HCT116 (cell line): Measurements from ENCODE around the gene SPON2. TPM values are rescaled to one million over a fixed set of nuclear protein-coding genes. Genes with fewer than 3 reads are reported as not detected.

Experiments
- ATAC-seq: fragments of 200-7000 bp; cut with Tn5 transposase; 2 replicates; pipeline ENCODE4 v1.9.1; 2020; ENCODE audit warnings: mild to moderate bottlenecking, moderate library complexity
- BruUV-seq: library from RNA; stranded (reverse); fragments of 400-500 nt; replicated peaks from 2 replicates; lab custom pipeline; 2021; lab: Mats Ljungman, UMichigan
- CTCF ChIA-PET: fragments of 300-600 bp; sonication (Branson Sonifier 250); formaldehyde crosslinking; loops from one replicate; lab custom pipeline; 2021; ENCODE audit warnings: antibody characterized with exemption; lab: Charles Lee
- POLR2A ChIA-PET: fragments of 300-600, 350-600 bp; sonication (Branson Sonifier 250); formaldehyde crosslinking; loops from one replicate; lab custom pipeline; 2021; ENCODE audit warnings: antibody characterized with exemption; lab: Charles Lee
- RAD21 ChIA-PET, 2 experiments: fragments of 300-600 bp; sonication (Branson Sonifier 250); formaldehyde crosslinking; loops; one replicate each; lab custom pipeline; 2023; ENCODE audit warnings: low total read pairs in 2 of 2; ENCODE audit not compliant: uncharacterized antibody in 2 of 2, unreplicated experiment in 2 of 2, low non-redundant PET in 1 of 2; lab: Charles Lee
- DNase-seq: peaks from one replicate; pipeline ENCODE4 v3.0.0-alpha.2; 2010; ENCODE audit warnings: low read depth, low spot score
- H2AFZ ChIP-seq: fragments of 200-600 bp; shearing (Covaris generic), sonication (generic); 2 replicates; pipeline ENCODE4 v1.6.1; 2017; ENCODE audit warnings: low read depth, mixed run types, mixed read lengths, antibody characterized with exemption, low read length; ENCODE audit not compliant: poor library complexity, severe bottlenecking
- H3K27ac ChIP-seq: 2 replicates; pipeline ENCODE4 v1.5.1; 2012; ENCODE audit warnings: low read depth, low read length
- H3K27me3 ChIP-seq: fragments of 200-600 bp; sonication (generic); 2 replicates; pipeline ENCODE4 v1.6.1; 2016; ENCODE audit warnings: mixed run types, low read length, mixed read lengths; ENCODE audit not compliant: insufficient read depth
- H3K36me3 ChIP-seq, 2 experiments: fragments of 200-500 bp in 1 of 2; fragments of 200-600 bp in 1 of 2; sonication (Bioruptor generic) in 1 of 2; sonication (generic) in 1 of 2; 2 replicates each; pipeline versions ENCODE4 v1.5.1 to v1.6.1; 2014 to 2016; ENCODE audit warnings: low read length in 2 of 2, inconsistent platforms in 1 of 2, mixed read lengths in 1 of 2, mixed run types in 1 of 2; ENCODE audit not compliant: insufficient read depth in 2 of 2, control insufficient read depth in 1 of 2
- H3K4me1 ChIP-seq, 2 experiments: fragments of 200-600 bp in 1 of 2; sonication (generic) in 1 of 2; 2 replicates each; pipeline versions ENCODE4 v1.5.1 to v1.6.1; 2012 to 2017; ENCODE audit warnings: low read length in 2 of 2, inconsistent platforms in 1 of 2, mild to moderate bottlenecking in 1 of 2, mixed read lengths in 1 of 2, mixed run types in 1 of 2, moderate library complexity in 1 of 2; ENCODE audit not compliant: insufficient read depth in 2 of 2, control insufficient read depth in 1 of 2
- H3K4me2 ChIP-seq: fragments of 200-600 bp; sonication (generic); 2 replicates; pipeline ENCODE4 v1.6.1; 2017; ENCODE audit warnings: mixed run types, low read length, mixed read lengths
- H3K4me3 ChIP-seq, 2 experiments: fragments of 200-600 bp in 1 of 2; sonication (generic) in 1 of 2; replicated peaks in 1 of 2; 2 replicates each; pipeline ENCODE4 v1.5.1; 2011 to 2016; ENCODE audit warnings: low read length in 2 of 2, control low read depth in 1 of 2, low read depth in 1 of 2, mild to moderate bottlenecking in 1 of 2, mixed read lengths in 1 of 2, mixed run types in 1 of 2
- H3K79me2 ChIP-seq: fragments of 200-600 bp; sonication (generic); 2 replicates; pipeline ENCODE4 v1.6.1; 2017; ENCODE audit warnings: mild to moderate bottlenecking, mixed run types, low read length, moderate library complexity, mixed read lengths; ENCODE audit not compliant: insufficient read depth
- H3K9ac ChIP-seq: fragments of 200-600 bp; sonication (generic); 2 replicates; pipeline ENCODE4 v1.6.1; 2016; ENCODE audit warnings: low read length, mixed read lengths
- H3K9me2 ChIP-seq: fragments of 200-600 bp; sonication (generic), shearing (Covaris generic); 2 replicates; pipeline ENCODE4 v1.6.1; 2017; ENCODE audit warnings: mixed run types, mild to moderate bottlenecking, moderate library complexity; ENCODE audit not compliant: insufficient read depth
- H3K9me3 ChIP-seq, 2 experiments: fragments of 200-500 bp in 1 of 2; fragments of 200-600 bp in 1 of 2; sonication (Bioruptor generic) in 1 of 2; sonication (generic) in 1 of 2; 2 replicates each; pipeline ENCODE4 v1.6.1; 2014 to 2017; ENCODE audit warnings: low read length in 2 of 2, mixed read lengths in 2 of 2, inconsistent platforms in 1 of 2, low read depth in 1 of 2, mild to moderate bottlenecking in 1 of 2, mixed run types in 1 of 2, moderate library complexity in 1 of 2; ENCODE audit not compliant: control insufficient read depth in 1 of 2, insufficient read depth in 1 of 2
- H4K20me1 ChIP-seq: fragments of 200-600 bp; sonication (generic), shearing (Covaris generic); 2 replicates; pipeline ENCODE4 v1.6.1; 2017; ENCODE audit warnings: mixed run types, mild to moderate bottlenecking, moderate library complexity; ENCODE audit not compliant: insufficient read depth
- ATF3 ChIP-seq: IDR thresholded peaks from 2 replicates; pipeline ENCODE4 v1.6.1; 2012
- CBX3 ChIP-seq: IDR thresholded peaks from 2 replicates; pipeline ENCODE4 v1.6.1; 2012; ENCODE audit warnings: low read depth
- CEBPB ChIP-seq: IDR thresholded peaks from 2 replicates; pipeline ENCODE4 v1.6.1; 2012; ENCODE audit warnings: low read depth
- CTCF ChIP-seq, 3 experiments: fragments of 200-600 bp in 1 of 3; sonication (generic) in 1 of 3; IDR thresholded peaks in 2 of 3; conservative IDR thresholded peaks in 1 of 3; 2 replicates each; pipeline ENCODE4 v1.5.1; 2012 to 2017; ENCODE audit warnings: low read depth in 2 of 3, low read length in 2 of 3, antibody characterized with exemption in 1 of 3, borderline replicate concordance in 1 of 3, control low read depth in 1 of 3, mild to moderate bottlenecking in 1 of 3, mixed read lengths in 1 of 3, mixed run types in 1 of 3, moderate library complexity in 1 of 3; ENCODE audit not compliant: insufficient read depth in 1 of 3
- EGR1 ChIP-seq: IDR thresholded peaks from 2 replicates; pipeline ENCODE4 v1.6.1; 2012; ENCODE audit warnings: low read depth
- EZH2 ChIP-seq: fragments of 200-600 bp; sonication (generic); IDR thresholded peaks from 2 replicates; pipeline ENCODE4 v1.6.1; 2017; ENCODE audit warnings: antibody characterized with exemption, mixed run types
- EZH2phosphoT487 ChIP-seq: fragments of 200-600 bp; IDR thresholded peaks from 2 replicates; pipeline ENCODE4 v1.6.1; 2018; ENCODE audit warnings: antibody characterized with exemption, borderline replicate concordance
- FOSL1 ChIP-seq: IDR thresholded peaks from 2 replicates; pipeline ENCODE4 v1.6.1; 2012; ENCODE audit warnings: low read depth
- JUND ChIP-seq: IDR thresholded peaks from 2 replicates; pipeline ENCODE4 v1.6.1; 2012
- MAX ChIP-seq: IDR thresholded peaks from 2 replicates; pipeline ENCODE4 v1.6.1; 2012
- POLR2A ChIP-seq: IDR thresholded peaks from 2 replicates; pipeline ENCODE4 v1.7.0; 2011; ENCODE audit warnings: borderline replicate concordance; ENCODE audit not compliant: insufficient read depth, insufficient read length; ENCODE audit errors: extremely low read depth
- POLR2AphosphoS5 ChIP-seq: IDR thresholded peaks from 2 replicates; pipeline ENCODE4 v1.6.1; 2011; ENCODE audit warnings: mild to moderate bottlenecking, low read depth, low read length, moderate library complexity
- REST ChIP-seq: IDR thresholded peaks from 2 replicates; pipeline ENCODE4 v1.6.1; 2012; ENCODE audit warnings: low read depth
- SIN3A ChIP-seq: IDR thresholded peaks from 2 replicates; pipeline ENCODE4 v1.6.1; 2012; ENCODE audit warnings: low read depth
- SP1 ChIP-seq: IDR thresholded peaks from 2 replicates; pipeline ENCODE4 v1.6.1; 2012; ENCODE audit warnings: low read depth
- TCF7L2 ChIP-seq: IDR thresholded peaks from 2 replicates; pipeline ENCODE4 v1.7.0; 2011; ENCODE audit warnings: borderline replicate concordance, inconsistent platforms; ENCODE audit not compliant: insufficient read depth, insufficient read length; ENCODE audit errors: extremely low read depth
- YY1 ChIP-seq: IDR thresholded peaks from 2 replicates; pipeline ENCODE4 v1.6.1; 2011; ENCODE audit warnings: low read length, low read depth, moderate library complexity, mild to moderate bottlenecking; ENCODE audit not compliant: insufficient replicate concordance; ENCODE audit errors: extremely low read depth
- ZFX ChIP-seq: fragments of 450-650 bp; IDR thresholded peaks from 2 replicates; pipeline ENCODE4 v1.6.1; 2017
- ZNF274 ChIP-seq: fragments of 200-500 bp; sonication (Bioruptor generic); IDR thresholded peaks from 2 replicates; pipeline ENCODE4 v1.6.1; 2014; ENCODE audit warnings: mild to moderate bottlenecking, low read depth, low read length, inconsistent platforms
- intact Hi-C: fragments of 100-400 bp; cut with micrococcal nuclease; formaldehyde crosslinking; loops from 2 replicates; pipeline ENCODE4 v1.10.0; 2022
- total RNA-seq: library from RNA; stranded (reverse); gene quantifications from one replicate; pipeline ENCODE4 v1.2.1, GENCODE V29; 2021; ENCODE audit not compliant: unreplicated experiment

Gene SPON2
- total RNA-seq, 1 experiment from 2014 or later: 1.5 TPM

- no peak for ATAC-seq
- ChIA-PET RAD21 (no interaction called here), CTCF (no interaction called here)
- Histone ChIP-seq H3K36me3 (no peaks in the 10 kb centered on the region), H3K9me3 (no peaks in the 10 kb centered on the region)
- TF ChIP-seq POLR2A (no peak), CBX3 (no peak), JUND (no peak), REST (no peak), EZH2 (no peak), SIN3A (no peak), SP1 (no peak), ATF3 (no peak), TCF7L2 (no peak), MAX (no peak), ZFX (no peak), CEBPB (no peak), ZNF274 (no peak), EGR1 (no peak), FOSL1 (no peak), EZH2phosphoT487 (no peak), POLR2AphosphoS5 (no peak), CTCF (IDR thresholded peaks at IDR 0.05 in 2 of 3, conservative IDR thresholded peaks at IDR 0.05 in 1 of 3; ENCODE audit: borderline replicate concordance in 1 of 3, insufficient read depth in 1 of 3, low read depth in 2 of 3, low read length in 2 of 3) (no peak), YY1 (no peak)
- TF ChIP-seq, all 23 proteins: peak for 0
- no peak overlapping the region for H3K9ac ChIP-seq
- H3K79me2 ChIP-seq: no peaks in the 10 kb centered on the region
- peaks cover 0 to 21% of the 10 kb centered on the region in 2 experiments; a peak in 2 of 4 replicates for H3K4me1 ChIP-seq
- no peak overlapping the region for H3K4me2 ChIP-seq
- no peaks in the 10 kb centered on the region for H3K27me3 ChIP-seq
- no TSS peak for BruUV-seq
- H3K9me2 ChIP-seq: no peaks in the 10 kb centered on the region
- DNase-seq: no peak
- intact Hi-C loops: no loop called here
- H4K20me1 ChIP-seq: no peaks in the 10 kb centered on the region
- no peak overlapping the region for H3K27ac ChIP-seq
- POLR2A ChIA-PET: no interaction called here
- H2AFZ ChIP-seq: no peak overlapping the region
- H3K4me3 ChIP-seq: no peak overlapping the region
Observed at GRCh38 chr4:1175635-1176229, 3.3 kb upstream of the SPON2 start.
